Stomach (tissue), 9 donors: ENCODE measurements around the gene ADTRP. TPM values are rescaled to one million over a fixed set of nuclear protein-coding genes. Genes with fewer than 3 reads are reported as not detected.
"Not testable (repeated sequence)": the region's sequence is repeated elsewhere in the genome, so short reads cannot be mapped to it uniquely, and the experiment has no call there.

Experiments
- DNase-seq, 2 donors: peaks; one replicate each; pipeline versions ENCODE4 v3.0.0 to v3.0.0-alpha.2; 2013 to 2019
- H3K27ac ChIP-seq, 5 donors: fragments of 200-600 bp in 4 of 5; sonication (generic) in 4 of 5; one replicate each; pipeline ENCODE4 v1.5.1; 2013 to 2019; ENCODE audit warnings: mild to moderate bottlenecking in 1 of 5, moderate library complexity in 1 of 5
- H3K27me3 ChIP-seq, 3 donors: fragments of 200-600 bp; sonication (generic); one replicate each; pipeline ENCODE4 v1.5.1; 2017 to 2019; ENCODE audit warnings: mixed run types in 1 of 3
- H3K36me3 ChIP-seq, 4 donors: fragments of 200-600 bp; sonication (generic); 1 replicate in 3 of 4; 2 replicates in 1 of 4; pipeline ENCODE4 v1.5.1; 2016 to 2019
- H3K4me1 ChIP-seq, 4 donors: fragments of 200-600 bp; sonication (generic); one replicate each; pipeline ENCODE4 v1.5.1; 2016 to 2019
- H3K4me3 ChIP-seq, 4 donors: fragments of 200-600 bp; sonication (generic) in 3 of 4; one replicate each; pipeline ENCODE4 v1.5.1; 2016 to 2019; ENCODE audit warnings: mild to moderate bottlenecking in 1 of 4
- H3K9me3 ChIP-seq, 4 donors: fragments of 200-600 bp; sonication (generic); one replicate each; pipeline ENCODE4 v1.5.1; 2016 to 2019
- CTCF ChIP-seq, 7 experiments: fragments of 450-650 bp in 4 of 7; fragments of 200-600 bp in 3 of 7; sonication (generic) in 3 of 7; IDR thresholded peaks; one replicate each; pipeline ENCODE4 v1.5.1; 2016 to 2019; ENCODE audit warnings: antibody characterized with exemption in 7 of 7, control low read depth in 2 of 7, mild to moderate bottlenecking in 1 of 7
- EP300 ChIP-seq: sonication (generic); formaldehyde crosslinking; IDR thresholded peaks from one replicate; pipeline ENCODE4 v1.6.1; 2017; ENCODE audit warnings: antibody characterized with exemption
- POLR2A ChIP-seq, 4 donors: fragments of 450-650 bp; IDR thresholded peaks; one replicate each; pipeline ENCODE4 v1.6.1; 2016; ENCODE audit warnings: antibody characterized with exemption in 4 of 4, control low read depth in 2 of 4, mild to moderate bottlenecking in 1 of 4, moderate library complexity in 1 of 4
- POLR2AphosphoS5 ChIP-seq, 3 donors: sonication (generic); formaldehyde crosslinking; IDR thresholded peaks; one replicate each; pipeline ENCODE4 v1.6.1; 2016; ENCODE audit warnings: antibody characterized with exemption in 3 of 3
- WGBS, 5 donors: extraction: QIAGEN DNeasy Blood & Tissue Kit in 3 of 5; methylation state at CpG; one replicate each; pipeline versions ENCODE4 v1.1.5 to v1.1.7; 2013 to 2018; 5-methylcytosine and 5-hydroxymethylcytosine counted together
- intact Hi-C: fragments of 100-400 bp; cut with DNase I; formaldehyde crosslinking; loops from one replicate; pipeline ENCODE4 v1.15.1; 2023; ENCODE audit warnings: low total_unique reads
- polyA plus RNA-seq, 3 donors: library from polyadenylated mRNA; stranded (reverse); fragments of 200-250 nt; gene quantifications; one replicate each; pipeline ENCODE4 v1.2.3, GENCODE V29; 2013
- total RNA-seq, 5 donors: library from RNA; depleted of rRNA; stranded (reverse); fragments of >200 nt; gene quantifications; one replicate each; pipeline versions ENCODE4 v1.1.0 to v1.2.3, GENCODE V29; 2014 to 2016
- donor health status: healthy with polysubstance abuse.
- donor health status: Bipolar disorder and iron deficiency.
- donor health status: healthy.

ADTRP gene
- total and polyA plus RNA-seq, 8 donors = 3.9 to 63.6 (median 20.8) TPM

GRCh38 chr6:11692451-11693376, 85.9 kb downstream of the ADTRP start:
- no peaks in the 10 kb centered on the region for H3K4me1 ChIP-seq
- WGBS, 5 donors = 70 to 87% (median 78%) methylated on average over 4 of the region's 4 CpGs
- TF ChIP-seq EP300 (no peak), CTCF (IDR thresholded peaks at IDR 0.05) (no peak)
- no peak overlapping the region for H3K4me3 ChIP-seq
- H3K27ac ChIP-seq = no peak overlapping the region
- intact Hi-C loops = no loop called here
- no peaks in the 10 kb centered on the region for H3K27me3 ChIP-seq
- no peaks in the 10 kb centered on the region for H3K36me3 ChIP-seq
- no peaks in the 10 kb centered on the region for H3K9me3 ChIP-seq
- DNase-seq = no peak

DNA sequence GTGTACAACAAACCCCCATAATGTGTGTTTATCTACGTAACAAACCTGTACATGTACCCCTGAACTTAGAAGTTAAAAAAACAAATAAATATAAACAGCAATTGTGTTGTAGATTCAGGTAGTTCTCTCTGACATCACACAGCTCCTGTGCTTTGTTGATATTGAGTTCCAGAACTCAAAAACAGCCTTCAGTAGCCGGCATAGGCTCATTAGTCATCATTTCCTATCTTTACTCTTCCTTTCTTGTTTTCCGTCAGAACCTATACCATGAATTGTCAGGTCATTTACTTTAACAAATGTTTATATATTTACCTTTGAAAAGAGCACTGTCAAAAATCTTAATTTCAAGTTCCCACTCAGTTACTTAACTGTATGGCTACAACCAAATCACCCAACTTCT, 88.8 kb downstream of the ADTRP start:
- no peaks in the 10 kb centered on the region for H3K27me3 ChIP-seq
- TF ChIP-seq POLR2AphosphoS5 (IDR thresholded peaks at IDR 0.05) (no peak), CTCF (IDR thresholded peaks at IDR 0.05) (no peak), POLR2A (IDR thresholded peaks at IDR 0.05) (no peak), EP300 (no peak)
- H3K27ac ChIP-seq = no peak overlapping the region
- 84 to 90% (median 88%) methylated on average over 3 of the region's 3 CpGs for WGBS, 5 donors
- no peaks in the 10 kb centered on the region for H3K9me3 ChIP-seq
- no peak overlapping the region for H3K4me3 ChIP-seq
- DNase-seq = no peak
- H3K36me3 ChIP-seq = no peaks in the 10 kb centered on the region
- intact Hi-C loops = no loop called here
- no peaks in the 10 kb centered on the region for H3K4me1 ChIP-seq

DNA sequence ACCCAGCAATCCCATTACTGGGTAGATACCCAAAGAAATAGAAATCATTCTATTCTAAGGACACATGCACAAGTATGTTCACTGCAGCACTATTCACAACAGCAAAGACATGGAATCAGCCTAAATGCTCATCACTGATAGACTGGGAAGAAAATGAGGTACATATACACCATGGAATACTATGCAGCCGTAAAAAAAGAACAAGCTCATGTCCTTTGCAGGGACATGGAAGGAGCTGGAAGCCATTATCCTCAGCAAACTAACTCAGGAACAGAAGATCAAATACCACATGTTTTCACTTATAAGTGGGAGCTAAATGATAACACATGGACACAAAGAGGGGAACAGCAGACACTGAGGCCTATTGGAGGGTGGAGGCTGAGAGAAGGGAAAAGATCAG, 89.2 kb downstream of the ADTRP start:
- intact Hi-C loops, H3K27me3 ChIP-seq, H3K9me3 ChIP-seq, H3K27ac ChIP-seq, DNase-seq, H3K4me1 ChIP-seq, H3K4me3 ChIP-seq, H3K36me3 ChIP-seq: not testable (repeated sequence)
- WGBS, 5 donors = 92 to 100% (median 100%) methylated on average over 1 of the region's 1 CpG

GRCh38 chr6:11688425-11688709, 90.2 kb downstream of the ADTRP start:
- 32 to 57% (median 52%) methylated on average over 1 of the region's 1 CpG for WGBS, 5 donors
- H3K27ac ChIP-seq = no peak overlapping the region
- no peaks in the 10 kb centered on the region for H3K9me3 ChIP-seq
- no peaks in the 10 kb centered on the region for H3K4me1 ChIP-seq
- TF ChIP-seq EP300 (no peak), POLR2AphosphoS5 (IDR thresholded peaks at IDR 0.05) (no peak), POLR2A (IDR thresholded peaks at IDR 0.05) (no peak), CTCF (IDR thresholded peaks at IDR 0.05) (no peak)
- no peaks in the 10 kb centered on the region for H3K36me3 ChIP-seq
- no peak overlapping the region for H3K4me3 ChIP-seq
- intact Hi-C loops = no loop called here
- DNase-seq = peak in 1 of 2 donors; percentile 56
- no peaks in the 10 kb centered on the region for H3K27me3 ChIP-seq

DNA sequence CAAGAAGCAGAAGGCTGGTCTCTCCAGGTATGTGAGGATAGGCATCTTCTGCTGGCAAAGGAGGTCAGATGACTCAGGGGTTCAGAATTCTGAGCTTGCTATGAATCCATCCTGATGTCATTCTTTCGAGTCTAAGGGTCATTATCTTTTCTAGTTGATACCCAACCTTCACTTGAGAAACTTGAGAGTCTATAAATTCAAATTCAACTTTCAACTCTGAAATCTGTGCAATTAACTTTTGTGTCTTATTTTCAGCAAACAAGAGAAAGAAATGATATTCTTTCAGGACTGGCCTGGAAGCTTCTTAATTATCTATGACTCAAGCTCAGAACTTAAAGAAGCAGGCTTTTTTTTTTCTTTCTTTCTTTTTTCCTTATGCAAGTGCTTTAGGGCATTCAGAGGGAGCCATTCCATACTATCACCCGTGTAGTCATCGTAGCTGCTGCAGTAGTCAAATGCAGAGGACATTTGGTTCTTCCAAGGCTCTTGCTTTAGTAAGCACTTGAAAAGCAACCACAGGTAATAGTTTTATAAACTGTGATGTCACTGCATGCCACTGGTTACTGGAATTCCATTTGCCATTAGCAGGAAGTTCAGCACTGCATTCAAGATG, 93.0 kb downstream of the ADTRP start:
- WGBS, 5 donors = 58 to 89% (median 76%) methylated on average over 3 of the region's 3 CpGs
- no peak overlapping the region for H3K27ac ChIP-seq
- intact Hi-C loops = no loop called here

More for the DNA sequence above, 93.0 kb downstream of the ADTRP start:
- Histone ChIP-seq H3K9me3 (peaks cover 0 to 7% (median 4%) of the 10 kb centered on the region in 4 donors), H3K27me3 (no peaks in the 10 kb centered on the region), H3K4me3 (no peak overlapping the region), H3K4me1 (no peaks in the 10 kb centered on the region), H3K36me3 (no peaks in the 10 kb centered on the region)
- TF ChIP-seq EP300 = no peak
- TF ChIP-seq CTCF (IDR thresholded peaks at IDR 0.05) = no peak
- no peak for TF ChIP-seq POLR2AphosphoS5 (IDR thresholded peaks at IDR 0.05)
- no peak for TF ChIP-seq POLR2A (IDR thresholded peaks at IDR 0.05)
- DNase-seq = no peak
